GM19240 (cell line): ENCODE data around the gene TRIM7.
"Not testable (repeated sequence)": the region's sequence is repeated elsewhere in the genome, so short reads cannot be mapped to it uniquely, and the experiment has no call there.

Source experiments
- DNase-seq: peaks from one replicate; pipeline ENCODE4 v3.0.0; 2011; ENCODE audit warnings: low spot score; ENCODE audit not compliant: insufficient read length

Gene TRIM7

DNA sequence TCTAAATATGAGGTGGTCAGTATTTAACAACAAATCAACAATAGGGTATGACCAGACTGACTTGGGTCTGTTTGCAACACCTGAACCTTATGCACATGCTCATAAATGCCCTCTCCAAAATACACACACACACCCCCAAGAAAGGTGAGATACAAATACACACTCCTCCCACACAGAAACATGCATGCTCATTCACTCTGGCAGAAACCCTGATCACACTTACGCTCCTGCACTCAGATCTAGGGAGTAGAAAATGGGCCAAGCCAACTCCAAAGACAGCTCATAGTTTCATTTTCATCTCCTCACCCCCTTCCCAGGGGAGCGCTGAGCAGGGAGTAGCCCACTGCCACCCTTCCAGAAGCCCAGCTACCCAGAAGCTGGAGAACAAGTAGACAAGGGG lies 11.3 kb downstream of the TRIM7 start:
- no peak for DNase-seq

DNA sequence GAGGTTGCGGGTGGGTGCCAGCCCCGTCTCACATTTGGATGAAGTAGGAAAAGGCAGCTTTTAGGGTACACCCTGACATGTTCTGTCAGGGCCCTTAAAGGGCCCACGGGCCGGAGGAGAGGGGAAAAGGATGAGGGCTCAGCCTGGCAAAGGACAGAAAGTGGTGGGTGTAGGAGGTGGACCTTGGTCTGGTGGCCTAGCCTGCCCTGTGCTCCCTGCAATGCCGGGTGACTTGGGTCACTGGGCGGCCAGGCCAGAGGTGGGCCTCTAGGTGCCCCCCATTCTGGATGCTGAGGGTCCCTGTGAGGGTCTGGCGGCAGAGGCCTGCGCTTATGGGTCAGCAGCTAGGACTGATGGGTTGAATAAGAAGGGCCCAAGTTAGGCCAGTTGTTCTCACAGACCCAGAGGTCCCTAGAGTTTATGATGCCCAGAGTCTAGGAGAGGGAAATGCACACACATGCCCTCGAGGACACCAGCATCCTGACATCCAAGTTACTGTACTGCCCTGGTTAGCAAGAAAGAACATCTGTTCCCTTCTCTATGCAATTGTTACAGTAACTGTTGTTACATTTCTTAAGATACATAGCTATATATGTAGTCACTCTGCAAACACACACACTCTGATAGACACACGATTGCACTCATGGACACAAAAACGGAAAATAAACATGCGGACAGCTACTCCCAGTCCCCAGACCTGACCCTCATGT lies 12.5 kb downstream of the TRIM7 start:
- DNase-seq = no peak

DNA sequence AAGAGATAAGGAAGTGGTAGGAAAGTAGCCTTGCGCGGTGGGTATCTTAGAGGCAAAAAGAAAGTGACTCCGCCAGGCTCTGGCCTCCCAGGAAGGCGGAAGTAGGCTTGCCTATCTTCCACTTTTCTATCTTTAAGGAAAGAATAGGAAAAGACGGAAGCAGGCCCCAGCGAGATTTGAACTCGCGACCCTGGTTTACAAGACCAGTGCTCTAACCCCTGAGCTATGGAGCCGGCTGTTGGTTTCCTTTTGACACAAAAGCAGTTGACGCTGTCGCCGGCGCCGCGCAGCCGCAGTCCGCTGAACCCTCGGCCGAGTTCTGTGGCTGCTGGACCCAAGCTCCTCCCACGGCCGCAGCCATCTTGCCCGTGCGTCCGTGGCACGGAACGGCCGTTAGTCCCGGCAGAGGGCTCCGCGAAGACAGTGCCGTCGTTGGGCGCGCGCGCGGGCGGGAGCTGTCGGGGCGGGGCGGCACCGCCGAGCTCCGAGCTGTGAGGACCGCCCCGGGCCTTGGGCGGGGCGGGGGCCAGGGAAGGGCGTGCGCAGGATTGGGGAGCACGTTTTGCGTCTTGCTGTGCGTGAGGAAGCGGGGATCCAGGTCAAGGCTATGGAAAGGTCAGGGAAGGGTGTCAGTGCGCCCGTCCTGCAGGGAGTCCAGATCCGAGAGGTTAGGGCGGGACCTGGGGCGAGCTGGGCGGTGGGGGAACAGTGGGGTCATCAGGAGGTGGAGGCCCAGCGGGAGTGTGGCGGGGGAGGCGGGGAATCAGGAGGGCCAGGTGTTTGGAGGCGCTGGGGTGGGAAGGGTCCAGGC lies 13.3 kb downstream of the TRIM7 start:
- peak; percentile 91 for DNase-seq

DNA sequence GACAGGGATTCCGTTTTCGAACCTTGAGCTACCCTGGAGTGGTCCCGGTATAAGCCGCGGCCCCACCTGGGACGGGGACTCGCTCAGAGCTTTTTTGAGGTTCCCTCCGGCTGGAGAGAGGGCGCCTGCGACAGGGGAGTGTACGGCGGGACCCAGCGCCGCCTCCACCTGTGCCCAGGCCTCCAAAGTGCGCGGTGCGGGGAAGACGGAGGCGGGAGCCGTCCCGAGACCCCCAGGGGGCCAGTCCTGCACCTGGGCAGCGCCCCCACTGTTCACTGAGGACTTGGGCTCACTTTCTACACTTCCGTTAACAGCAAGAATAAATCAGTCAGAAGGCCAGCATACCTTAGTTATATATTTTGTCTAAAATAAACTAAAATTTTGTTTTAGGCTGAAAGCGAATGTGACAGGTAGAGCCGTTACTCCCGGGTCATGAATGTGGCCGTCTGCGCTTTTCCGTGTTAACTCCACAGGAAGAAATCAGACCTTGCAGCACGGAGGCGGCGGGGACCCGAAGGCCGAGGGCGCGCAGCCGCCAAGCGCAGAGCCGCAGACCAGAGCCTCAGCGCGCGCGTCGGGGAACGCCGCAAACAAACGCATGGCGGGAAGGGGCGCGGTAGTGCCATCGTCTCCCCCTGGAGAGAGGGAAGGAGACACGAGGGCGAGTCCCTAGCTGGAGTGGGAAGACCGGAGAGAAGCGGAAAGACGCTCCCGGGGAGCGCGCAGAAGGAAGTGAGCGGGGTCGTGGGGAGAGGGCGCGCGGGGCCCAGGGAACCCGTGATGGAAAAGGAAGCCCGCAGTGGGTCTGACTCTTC lies 14.1 kb downstream of the TRIM7 start:
- DNase-seq = no peak

DNA sequence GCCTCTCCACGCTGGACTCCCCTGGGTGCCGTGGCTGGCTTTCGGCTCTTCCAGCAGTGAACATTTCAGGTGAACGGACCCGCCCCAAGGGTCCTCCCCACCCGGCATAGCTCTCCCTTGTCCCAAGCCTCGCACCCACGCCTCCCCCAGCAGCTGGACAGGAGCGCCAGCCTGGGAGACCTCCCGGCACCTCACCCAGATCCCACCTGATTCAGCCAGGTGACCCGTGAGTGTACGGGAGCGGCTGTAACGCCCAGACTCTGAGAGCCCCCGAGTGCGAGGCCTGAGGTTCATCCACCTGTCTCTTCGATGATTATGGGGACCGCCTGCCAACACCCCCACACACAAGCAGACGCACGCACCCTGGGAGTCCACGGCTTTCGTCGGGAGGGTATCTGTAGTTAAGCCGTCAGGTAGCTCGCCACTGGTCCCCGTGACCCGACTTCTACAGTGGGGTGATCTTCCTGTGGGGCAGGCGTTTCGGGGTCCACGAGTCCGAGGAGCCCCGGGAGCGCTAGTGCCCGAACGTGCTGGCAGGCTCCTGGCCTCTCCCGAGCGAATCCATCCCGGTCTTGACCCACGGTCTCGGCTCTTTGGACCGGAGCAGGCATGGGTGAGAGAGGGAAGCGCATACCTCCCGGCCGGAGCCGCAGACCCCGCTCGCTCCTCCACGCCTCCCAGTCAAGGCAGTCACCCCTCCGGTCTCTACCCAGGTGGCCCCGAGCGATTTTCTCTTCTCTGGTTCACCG lies 14.9 kb downstream of the TRIM7 start:
- no peak for DNase-seq

DNA sequence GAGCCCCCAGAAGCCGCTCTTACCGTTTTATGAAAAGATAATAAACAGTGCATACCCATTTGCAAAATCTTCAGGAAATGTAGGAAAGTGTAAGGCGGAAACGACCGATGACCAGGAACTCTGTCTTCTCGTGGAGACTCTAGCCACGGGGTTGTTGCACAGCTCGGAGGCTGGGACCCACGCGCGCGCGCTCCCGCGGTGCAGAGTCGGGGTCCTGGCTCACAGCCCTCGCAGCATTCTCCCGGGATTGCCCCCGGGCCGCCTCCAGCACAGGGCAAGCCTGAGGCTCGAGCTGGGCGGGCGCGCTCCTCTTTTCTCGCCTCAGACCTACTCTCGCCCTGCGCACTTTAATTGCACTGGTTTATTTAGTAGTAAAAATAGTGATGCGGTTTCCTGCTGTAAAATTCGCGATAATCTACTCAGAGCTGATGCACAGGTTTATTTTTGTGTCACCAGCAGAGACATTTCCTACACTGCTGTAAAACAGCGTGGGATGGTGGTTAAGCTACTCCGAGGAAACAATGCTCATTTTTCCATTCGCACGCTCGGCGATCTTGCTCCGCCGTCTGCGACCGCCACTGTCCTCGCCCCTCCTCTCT lies 15.5 kb downstream of the TRIM7 start:
- DNase-seq = no peak

DNA sequence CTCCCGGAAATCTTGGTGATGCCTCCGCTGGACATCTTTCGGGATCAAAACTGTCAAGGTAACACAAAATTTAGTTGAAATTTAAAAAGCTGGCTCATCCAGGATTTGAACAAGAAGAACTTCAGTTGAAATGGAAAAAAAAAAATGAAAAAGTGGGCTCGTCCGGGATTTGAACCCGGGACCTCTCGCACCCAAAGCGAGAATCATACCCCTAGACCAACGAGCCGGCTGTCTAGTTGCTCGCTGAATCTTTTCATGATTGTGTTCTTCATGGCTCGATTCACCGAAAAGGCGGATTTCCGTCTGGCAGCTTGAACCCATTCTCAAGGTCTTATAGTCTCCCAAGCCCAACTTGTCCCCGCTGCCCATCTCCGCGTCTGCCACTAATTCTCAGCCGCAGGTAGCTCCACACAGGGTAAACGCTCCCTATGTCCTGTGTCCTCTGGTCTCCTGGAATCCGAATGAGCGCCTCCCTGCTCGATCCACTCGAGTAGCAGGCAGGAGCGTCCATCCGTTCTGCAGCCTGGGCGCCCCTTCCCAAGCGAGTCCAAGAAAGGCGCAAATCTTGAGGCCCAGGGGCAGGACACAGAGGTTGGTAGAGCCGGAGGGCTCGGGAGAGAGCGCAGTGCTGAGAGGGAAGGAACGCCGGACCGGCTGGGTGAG lies 16.2 kb downstream of the TRIM7 start:
- DNase-seq = no peak

DNA sequence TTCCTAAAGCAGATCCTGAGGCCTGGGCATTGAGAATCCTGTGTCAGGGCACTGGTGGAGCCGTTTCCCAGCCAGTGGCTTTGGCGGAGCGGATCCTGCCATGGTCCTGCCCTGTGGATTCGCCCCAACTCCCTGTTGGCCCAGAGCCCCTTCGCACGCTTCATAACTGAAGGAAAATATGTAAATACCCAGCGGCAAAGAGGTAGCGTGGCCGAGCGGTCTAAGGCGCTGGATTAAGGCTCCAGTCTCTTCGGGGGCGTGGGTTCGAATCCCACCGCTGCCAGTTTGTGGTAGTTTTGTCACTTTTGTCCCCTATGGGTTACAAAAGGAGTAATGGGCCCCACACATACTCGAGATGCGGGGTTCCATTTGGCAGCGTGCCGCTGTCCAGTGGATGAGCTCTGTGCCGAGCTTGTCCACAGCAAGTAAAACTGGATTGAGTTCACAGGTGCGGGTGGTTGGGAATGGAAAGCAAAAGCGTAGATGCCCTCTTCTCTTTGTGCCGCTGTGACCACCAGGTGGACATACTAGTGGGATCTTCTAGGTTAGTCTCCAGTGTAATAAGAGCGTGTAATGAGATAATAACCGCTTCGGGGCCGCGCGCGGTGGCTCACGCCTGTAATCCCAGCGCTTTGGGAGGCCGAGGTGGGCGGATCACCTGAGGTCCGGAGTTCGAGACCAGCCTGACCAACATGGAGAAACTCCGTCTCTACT lies 17.3 kb downstream of the TRIM7 start:
- DNase-seq = no peak

DNA sequence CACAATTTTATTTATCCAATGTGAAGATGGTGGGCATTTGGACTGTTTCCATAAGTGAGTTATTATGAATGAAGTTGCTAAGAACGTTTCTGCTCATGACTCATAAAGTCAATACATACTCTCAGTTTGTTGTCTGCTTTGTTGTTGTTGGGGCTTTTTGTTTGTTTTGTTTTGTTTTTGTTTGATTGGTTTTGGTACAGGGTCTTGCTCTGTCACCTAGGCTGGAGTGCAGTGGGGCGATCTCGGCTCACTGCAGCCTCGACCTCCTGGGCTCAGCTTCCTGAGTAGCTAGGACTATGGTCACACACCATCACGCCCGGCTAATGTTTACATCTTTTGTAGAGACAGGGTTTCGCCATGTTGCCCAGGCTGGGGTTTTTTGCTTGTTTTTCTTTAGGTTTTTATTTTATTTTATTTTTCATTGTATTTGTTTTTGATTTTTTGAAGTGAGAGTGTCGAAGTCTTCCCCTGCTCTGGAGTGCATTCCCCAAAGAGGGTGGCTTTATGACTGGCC lies 18.0 kb downstream of the TRIM7 start:
- no peak for DNase-seq

DNA sequence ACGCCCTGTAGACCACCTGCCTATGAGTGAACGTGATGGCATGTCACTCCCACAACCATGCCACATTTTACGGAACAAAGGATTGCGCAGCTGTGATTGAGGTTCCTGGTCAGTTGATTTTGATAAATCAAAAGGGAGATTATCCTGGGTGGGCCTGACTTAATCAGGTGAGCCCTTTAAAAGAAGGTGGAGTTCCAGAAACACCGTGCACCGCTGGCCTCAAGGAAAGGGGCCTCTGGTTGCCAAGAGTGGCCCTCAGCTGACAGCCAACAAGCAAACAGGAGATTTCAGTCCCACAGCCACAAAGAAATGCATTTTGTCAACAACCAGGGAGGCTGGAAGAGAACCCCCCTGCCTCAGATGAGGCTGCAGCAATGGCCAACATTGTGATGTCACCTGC lies 19.0 kb downstream of the TRIM7 start:
- no peak for DNase-seq

DNA sequence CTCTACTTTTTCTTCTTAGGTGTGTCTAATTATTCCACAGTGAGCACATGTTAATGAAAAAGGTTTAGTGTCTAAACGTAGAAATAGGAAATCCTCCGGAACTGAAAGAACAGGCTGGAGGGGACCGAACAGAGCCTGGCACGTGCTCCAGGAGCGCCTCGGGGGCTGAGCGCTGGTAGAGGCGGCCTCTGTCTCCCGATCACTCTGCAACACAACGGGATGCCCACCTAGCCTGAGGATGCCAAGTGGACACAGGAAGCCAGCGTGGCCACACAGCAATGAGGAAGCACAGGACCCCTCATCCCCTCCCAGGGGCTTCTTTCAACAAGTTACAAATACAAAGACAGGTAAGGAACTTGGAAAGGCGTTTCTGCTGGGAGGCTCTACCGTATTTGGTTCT lies 19.4 kb downstream of the TRIM7 start:
- no peak for DNase-seq

DNA sequence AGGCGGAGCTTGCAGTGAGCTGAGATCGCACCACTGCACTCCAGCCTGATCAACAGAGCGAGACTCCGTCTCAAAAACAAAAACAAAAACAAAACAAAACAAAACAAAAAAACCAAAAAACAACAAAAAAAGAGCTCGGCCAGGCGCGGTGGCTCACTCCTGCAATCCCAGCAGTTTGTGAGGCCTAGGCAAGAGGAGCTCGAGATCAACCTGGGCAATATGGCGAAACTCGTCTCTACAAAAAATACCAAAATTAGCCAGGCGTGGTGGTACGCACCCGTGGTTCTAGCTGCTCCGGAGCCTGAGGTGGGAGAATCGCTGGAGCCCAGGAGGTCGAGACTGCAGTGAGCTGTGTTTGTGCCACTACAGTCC lies 20.2 kb downstream of the TRIM7 start:
- DNase-seq = no peak

DNA sequence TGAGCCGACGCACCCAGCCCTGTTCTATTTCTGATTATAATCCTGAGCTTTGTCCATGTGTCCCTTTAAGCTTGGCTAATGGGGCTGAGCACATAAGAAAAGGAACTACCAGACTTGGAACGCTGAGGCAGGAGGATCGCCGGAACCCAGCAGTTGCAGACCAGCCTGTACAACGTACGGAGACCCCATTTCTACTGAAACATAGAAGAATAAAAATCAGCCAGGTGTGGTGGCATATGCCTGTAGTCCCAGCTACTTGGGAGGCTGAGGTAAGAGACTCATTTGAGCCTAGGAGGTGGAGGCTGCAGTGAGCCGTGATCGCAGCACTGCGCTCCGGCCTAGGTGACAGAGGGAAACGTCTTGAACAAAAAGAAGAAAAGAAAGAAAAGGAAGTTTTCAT lies 22.3 kb downstream of the TRIM7 start:
- no peak for DNase-seq

DNA sequence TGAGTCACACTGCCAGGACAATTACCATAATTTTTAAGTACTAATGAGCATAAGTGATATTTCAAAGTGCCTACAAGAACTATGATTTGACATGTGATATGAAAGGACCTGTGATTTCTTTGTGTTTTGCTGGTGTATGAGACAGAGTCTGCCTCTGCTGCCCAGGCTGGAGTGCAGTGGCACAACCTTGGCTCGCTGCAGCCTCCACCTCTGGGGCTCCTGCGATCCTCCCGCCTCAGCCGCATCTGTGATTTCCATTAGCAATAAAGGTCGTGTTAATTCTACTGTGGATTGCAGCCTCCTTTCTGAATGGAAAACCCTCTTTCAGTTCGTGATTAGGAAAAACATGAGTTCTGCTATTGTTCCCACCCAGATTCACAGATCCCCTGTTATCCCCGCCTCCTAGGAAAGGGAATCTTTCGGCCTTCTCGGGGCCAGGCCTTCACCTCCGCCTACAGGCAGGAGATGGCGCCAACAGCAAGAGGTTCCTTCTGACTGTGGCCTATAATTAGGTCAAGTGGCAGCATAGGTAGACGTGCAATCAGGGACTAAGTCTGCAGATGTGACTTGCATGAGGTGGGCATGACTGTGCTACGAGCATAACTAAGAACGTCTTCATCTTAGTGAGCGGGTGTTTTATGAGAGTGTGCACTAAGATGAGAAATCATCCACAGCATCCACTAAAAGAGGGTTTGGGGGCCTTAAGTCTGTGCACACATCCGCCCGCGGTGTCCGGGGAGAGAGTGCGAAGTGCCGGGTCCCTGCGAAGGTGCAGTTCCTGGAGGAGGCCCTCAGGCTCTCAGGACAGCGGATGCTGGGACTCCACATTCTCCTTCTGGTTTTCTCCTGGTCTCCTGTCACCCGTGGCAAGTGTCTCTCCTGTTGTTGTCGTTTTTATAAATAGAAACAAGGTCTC lies 23.1 kb downstream of the TRIM7 start:
- DNase-seq = no peak

DNA sequence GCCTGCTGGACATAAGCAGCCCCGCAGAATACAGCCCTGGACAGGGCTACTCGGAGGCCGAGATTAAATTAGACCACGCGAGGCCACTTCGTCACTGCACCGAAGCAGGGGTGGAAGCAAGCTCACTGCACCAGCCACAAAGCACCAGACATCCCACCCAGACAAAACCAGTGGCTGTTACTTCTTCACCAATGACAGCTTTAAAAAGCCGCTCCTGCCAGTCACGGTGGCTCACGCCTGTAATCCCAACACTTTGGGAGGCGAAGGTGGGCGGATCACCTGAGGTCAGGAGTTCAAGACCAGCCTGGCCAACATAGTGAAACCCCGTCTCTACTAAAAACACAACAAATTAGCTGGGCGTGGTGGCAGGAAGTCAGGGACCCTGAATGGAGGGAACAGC lies 27.4 kb downstream of the TRIM7 start:
- not testable (repeated sequence) for DNase-seq

DNA sequence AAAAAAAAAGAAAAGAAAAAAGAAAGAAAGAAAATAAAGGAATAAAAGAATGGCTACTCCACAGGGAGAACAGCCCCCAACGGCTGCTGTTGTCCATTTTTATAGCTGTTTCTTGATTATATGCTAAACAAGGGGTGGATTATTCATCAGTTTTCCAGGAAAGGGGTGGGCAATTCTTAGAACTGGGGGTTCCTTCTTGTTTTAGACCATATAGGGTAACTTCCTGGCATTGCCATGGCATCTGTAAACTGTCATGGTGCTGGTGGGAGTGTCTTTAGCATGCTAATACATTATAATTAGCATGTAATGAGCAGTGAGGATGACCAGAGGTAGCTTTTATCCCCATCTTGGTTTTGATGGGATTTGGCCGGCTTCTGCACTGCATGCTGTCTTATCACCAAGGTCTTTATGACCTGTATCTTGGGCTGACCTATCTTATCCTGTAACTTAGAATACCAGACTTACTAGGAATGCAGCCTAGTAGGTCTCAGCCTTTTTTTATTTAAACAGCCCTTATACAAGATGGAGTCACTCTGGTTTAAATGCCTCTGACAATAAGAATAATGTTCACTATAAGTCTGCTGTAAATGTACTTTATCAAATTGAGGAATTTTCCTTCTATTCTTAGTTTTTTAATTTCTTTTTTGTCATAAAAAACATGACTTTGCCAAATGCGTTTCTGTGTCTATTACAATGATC lies 28.6 kb downstream of the TRIM7 start:
- no peak for DNase-seq

DNA sequence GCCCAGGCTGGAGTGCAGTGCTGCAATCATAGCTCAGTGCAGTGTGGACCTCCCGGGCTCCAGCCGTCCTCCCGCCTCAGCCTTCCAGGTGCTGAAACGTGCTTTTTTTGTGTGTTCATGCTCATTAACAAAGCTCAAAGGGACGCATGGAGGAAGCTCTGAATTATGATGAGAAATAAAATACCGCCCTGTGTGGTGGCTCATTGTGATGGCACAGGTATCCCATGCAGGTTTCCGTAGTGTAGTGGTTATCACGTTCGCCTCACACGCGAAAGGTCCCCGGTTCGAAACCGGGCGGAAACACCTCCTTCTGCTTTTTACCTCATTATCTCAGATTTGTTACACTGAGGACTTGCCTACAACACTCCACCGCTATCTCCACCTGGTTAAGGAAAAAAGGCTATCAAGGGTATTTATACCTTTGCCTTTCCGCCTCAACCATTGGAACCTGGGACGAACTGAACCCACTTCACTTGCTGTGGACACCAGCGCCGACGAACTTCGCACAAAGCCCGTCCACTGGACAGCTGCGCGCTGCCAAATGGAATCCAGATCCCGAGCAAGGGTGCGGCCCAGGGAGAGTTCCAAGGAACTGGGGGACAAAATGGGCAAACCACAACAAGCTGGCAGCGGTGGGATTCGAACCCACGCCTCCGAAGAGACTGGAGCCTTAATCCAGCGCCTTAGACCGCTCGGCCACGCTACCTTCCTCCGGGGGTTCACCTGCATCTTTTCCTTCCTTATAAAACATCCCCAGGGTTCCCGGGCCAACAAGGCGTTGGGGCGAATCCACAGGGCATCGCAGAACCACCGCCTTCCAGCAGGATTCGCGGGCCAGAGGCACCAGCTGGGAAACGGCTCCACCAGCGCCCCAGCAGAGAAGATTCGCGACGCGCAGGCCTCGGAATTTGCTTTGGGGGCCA lies 31.3 kb downstream of the TRIM7 start:
- DNase-seq = no peak
